ENCODE measurements around the gene EOLA2. TPM values are rescaled to one million over a fixed set of nuclear protein-coding genes. Genes with fewer than 3 reads are reported as not detected.

Gene EOLA2
- total RNA-seq, 1 experiment from 2014 or later = 27.8 TPM

- intact Hi-C loops (cut with micrococcal nuclease; ENCODE audit: unreplicated experiment) = no loop called here
- TF ChIP-seq, protein P1, sequence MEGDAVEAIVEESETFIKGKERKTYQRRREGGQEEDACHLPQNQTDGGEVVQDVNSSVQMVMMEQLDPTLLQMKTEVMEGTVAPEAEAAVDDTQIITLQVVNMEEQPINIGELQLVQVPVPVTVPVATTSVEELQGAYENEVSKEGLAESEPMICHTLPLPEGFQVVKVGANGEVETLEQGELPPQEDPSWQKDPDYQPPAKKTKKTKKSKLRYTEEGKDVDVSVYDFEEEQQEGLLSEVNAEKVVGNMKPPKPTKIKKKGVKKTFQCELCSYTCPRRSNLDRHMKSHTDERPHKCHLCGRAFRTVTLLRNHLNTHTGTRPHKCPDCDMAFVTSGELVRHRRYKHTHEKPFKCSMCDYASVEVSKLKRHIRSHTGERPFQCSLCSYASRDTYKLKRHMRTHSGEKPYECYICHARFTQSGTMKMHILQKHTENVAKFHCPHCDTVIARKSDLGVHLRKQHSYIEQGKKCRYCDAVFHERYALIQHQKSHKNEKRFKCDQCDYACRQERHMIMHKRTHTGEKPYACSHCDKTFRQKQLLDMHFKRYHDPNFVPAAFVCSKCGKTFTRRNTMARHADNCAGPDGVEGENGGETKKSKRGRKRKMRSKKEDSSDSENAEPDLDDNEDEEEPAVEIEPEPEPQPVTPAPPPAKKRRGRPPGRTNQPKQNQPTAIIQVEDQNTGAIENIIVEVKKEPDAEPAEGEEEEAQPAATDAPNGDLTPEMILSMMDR (conservative IDR thresholded peaks at IDR 0.05; ENCODE audit: low read depth, low read length) = no peak
- TF ChIP-seq EZH2 (IDR thresholded peaks at IDR 0.05; ENCODE audit: borderline replicate concordance, low read depth, low read length, poor library complexity, severe bottlenecking) = no peak
- no peaks in the 10 kb centered on the region for H3K4me1 ChIP-seq (ENCODE audit: insufficient read depth, low read length, poor library complexity, severe bottlenecking)
These were observed 29.6 kb downstream of the EOLA2 start for GRCh38 chrX:149908727-149909126.

DNA sequence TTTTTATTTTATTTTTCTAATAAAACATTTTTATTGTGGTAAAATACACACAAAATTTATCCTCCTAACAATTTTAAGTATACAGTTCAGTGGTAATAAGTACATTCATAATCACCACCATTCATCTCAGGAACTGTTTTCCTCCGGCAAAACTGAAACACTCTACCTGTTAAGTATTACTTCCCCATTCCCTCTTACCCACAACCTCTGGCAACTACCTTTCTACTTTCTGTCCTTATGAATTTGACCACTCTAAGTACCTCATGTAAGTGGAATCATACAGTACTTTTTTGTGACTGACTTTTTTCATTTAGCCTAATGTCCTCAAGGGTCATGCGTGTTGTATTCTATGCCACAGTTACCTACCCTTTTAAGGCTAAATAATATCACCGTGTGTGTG, 30.0 kb downstream of the EOLA2 start:
- no TSS peak for BruUV-seq (replicated peaks)

More at GRCh38 chrX:149908727-149909126, 29.6 kb downstream of the EOLA2 start:
- DNase-seq (ENCODE audit: low spot score) = no peak
- Histone ChIP-seq H3K4me3 (ENCODE audit: low read depth, low read length, poor library complexity, severe bottlenecking) (no peak overlapping the region), H3K27ac (ENCODE audit: low read depth, low read length, poor library complexity, severe bottlenecking) (no peak overlapping the region), H3K36me3 (ENCODE audit: insufficient read depth, low read length, poor library complexity, severe bottlenecking) (no peaks in the 10 kb centered on the region), H3K9me3 (ENCODE audit: low read depth, low read length, poor library complexity, severe bottlenecking) (no peaks in the 10 kb centered on the region), H3K27me3 (replicated peaks; ENCODE audit: insufficient read depth, low read depth, low read length, poor library complexity) (no peaks in the 10 kb centered on the region)
- ChIA-PET CTCF (no interaction called here), POLR2A (ENCODE audit: low non-redundant PET) (no interaction called here)
- BruUV-seq (replicated peaks) = no TSS peak

DNA sequence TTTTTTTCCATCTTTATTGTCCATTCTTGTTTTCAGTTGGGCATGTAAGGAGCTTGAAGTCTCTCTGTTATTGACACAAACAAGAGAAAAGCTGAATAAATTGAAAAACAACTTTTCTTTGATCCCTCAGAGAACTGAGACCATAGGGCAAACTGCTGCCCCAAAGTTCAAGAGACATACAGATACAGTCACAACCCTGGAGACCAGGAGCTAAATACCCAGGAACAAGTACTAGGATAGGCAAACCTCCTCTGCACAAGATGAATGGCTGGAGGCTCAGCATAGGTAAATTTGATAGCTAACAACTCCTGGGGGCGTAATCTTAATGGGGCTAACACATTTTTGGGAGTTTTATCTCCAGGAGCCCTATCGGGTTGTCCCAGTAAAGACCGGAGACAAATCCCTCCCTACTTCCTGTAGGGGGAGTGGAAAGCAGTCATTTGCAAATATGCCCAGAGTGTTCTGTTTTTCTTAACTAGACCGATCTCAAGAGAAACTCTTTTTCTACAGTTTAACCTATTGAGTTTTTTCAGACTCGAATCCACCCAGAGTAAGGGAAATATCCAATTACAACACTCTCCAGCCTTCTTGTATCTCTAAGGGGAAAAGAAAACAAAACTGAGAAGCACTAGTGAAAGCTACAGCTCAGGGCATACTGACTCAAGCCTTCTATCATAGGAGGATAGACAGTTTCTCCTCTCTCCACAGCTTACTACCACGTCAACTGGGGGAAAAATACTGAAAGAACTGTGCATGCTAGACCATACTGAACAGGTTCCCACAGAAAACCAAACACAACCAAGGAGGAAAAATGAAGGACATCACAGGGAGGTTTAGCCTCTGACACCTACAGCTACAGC, 34.2 kb downstream of the EOLA2 start:
- CTCF ChIA-PET = no interaction called here
- no peaks in the 10 kb centered on the region for H3K36me3 ChIP-seq (ENCODE audit: insufficient read depth, low read length, poor library complexity, severe bottlenecking)
- no peaks in the 10 kb centered on the region for H3K9me3 ChIP-seq (ENCODE audit: low read depth, low read length, poor library complexity, severe bottlenecking)
- peak overlapping the region; percentile 12 for H3K4me3 ChIP-seq (ENCODE audit: low read depth, low read length, poor library complexity, severe bottlenecking)
- intact Hi-C loops (cut with micrococcal nuclease; ENCODE audit: unreplicated experiment) = no loop called here
- H3K4me1 ChIP-seq (ENCODE audit: insufficient read depth, low read length, poor library complexity, severe bottlenecking) = no peaks in the 10 kb centered on the region
- POLR2A ChIA-PET (ENCODE audit: low non-redundant PET) = no interaction called here
- H3K27me3 ChIP-seq (replicated peaks; ENCODE audit: insufficient read depth, low read depth, low read length, poor library complexity) = no peaks in the 10 kb centered on the region
- BruUV-seq (replicated peaks) = no TSS peak
- no peak for TF ChIP-seq EZH2 (IDR thresholded peaks at IDR 0.05; ENCODE audit: borderline replicate concordance, low read depth, low read length, poor library complexity, severe bottlenecking)
- TF ChIP-seq, protein P1 (conservative IDR thresholded peaks at IDR 0.05; ENCODE audit: low read depth, low read length) = peak; percentile 31; the same call in 1 of the 2 replicates
- H3K27ac ChIP-seq (ENCODE audit: low read depth, low read length, poor library complexity, severe bottlenecking) = no peak overlapping the region
- DNase-seq (ENCODE audit: low spot score) = peak; percentile 18

More for the DNA sequence above, 30.0 kb downstream of the EOLA2 start:
- no peak for TF ChIP-seq EZH2 (IDR thresholded peaks at IDR 0.05; ENCODE audit: borderline replicate concordance, low read depth, low read length, poor library complexity, severe bottlenecking)
- TF ChIP-seq, protein P1 (conservative IDR thresholded peaks at IDR 0.05; ENCODE audit: low read depth, low read length) = no peak
- CTCF ChIA-PET = no interaction called here
- POLR2A ChIA-PET (ENCODE audit: low non-redundant PET) = no interaction called here
- no peaks in the 10 kb centered on the region for H3K4me1 ChIP-seq (ENCODE audit: insufficient read depth, low read length, poor library complexity, severe bottlenecking)
- no peaks in the 10 kb centered on the region for H3K27me3 ChIP-seq (replicated peaks; ENCODE audit: insufficient read depth, low read depth, low read length, poor library complexity)
- intact Hi-C loops (cut with micrococcal nuclease; ENCODE audit: unreplicated experiment) = no loop called here
- H3K36me3 ChIP-seq (ENCODE audit: insufficient read depth, low read length, poor library complexity, severe bottlenecking) = no peaks in the 10 kb centered on the region
- no peak overlapping the region for H3K4me3 ChIP-seq (ENCODE audit: low read depth, low read length, poor library complexity, severe bottlenecking)
- H3K27ac ChIP-seq (ENCODE audit: low read depth, low read length, poor library complexity, severe bottlenecking) = no peak overlapping the region
- DNase-seq (ENCODE audit: low spot score) = no peak
- no peaks in the 10 kb centered on the region for H3K9me3 ChIP-seq (ENCODE audit: low read depth, low read length, poor library complexity, severe bottlenecking)

Measured in A673 (cell line).